Umbilical cord (tissue), 2 donors: ENCODE data around the gene NOA1. TPM values are rescaled to one million over a fixed set of nuclear protein-coding genes. Genes with fewer than 3 reads are reported as not detected.

Source experiments
- DNase-seq: peaks from one replicate; pipeline ENCODE4 v3.0.0-alpha.2; 2015; ENCODE audit warnings: low spot score
- total RNA-seq: library from RNA; depleted of rRNA; stranded (reverse); fragments of >200 nt; gene quantifications from one replicate; pipeline ENCODE4 v1.2.3, GENCODE V29; 2014; ENCODE audit warnings: low replicate concordance; ENCODE audit not compliant: insufficient read depth

The NOA1 gene
- total RNA-seq, result 16.4 TPM

DNA sequence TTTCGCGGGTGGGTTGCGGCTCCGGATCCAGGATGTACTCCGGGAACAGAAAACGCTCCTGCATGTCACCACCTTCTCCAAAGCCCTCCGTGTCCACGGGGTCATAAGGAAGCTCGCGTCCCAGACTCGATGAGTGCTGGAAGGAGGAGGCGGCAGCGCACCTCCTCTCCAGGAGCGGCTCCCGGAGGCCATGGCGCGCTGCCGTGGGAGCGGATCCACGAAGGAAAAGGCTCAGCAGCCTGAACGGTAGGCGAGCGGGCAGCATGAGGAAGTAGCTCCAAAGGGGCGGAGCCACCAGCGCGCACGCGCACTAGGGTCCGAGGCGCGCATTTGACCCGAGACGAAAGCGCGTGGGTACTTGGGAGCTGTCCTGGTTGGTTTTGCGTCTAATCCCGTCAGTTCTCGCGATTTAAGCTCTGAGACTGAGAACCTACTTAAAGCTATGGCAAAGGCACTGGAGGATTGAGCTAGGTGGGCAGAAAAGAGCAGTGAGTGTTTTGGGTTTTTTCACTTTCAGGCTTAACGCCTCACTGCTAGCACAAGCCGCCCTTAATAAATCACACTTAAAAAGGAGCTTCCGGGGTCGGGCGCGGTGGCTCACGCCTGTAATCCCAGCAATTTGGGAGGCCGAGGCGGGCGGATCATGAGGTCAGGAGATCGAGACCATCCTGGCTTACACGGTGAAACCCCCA, at the start of gene NOA1:
Gene NOA1, minus strand, starts transcription at position 286 of the 692 bp plus-strand sequence. Its CDS starts 21 bp downstream, at position 265.
- DNase-seq, result peak; percentile 99

DNA sequence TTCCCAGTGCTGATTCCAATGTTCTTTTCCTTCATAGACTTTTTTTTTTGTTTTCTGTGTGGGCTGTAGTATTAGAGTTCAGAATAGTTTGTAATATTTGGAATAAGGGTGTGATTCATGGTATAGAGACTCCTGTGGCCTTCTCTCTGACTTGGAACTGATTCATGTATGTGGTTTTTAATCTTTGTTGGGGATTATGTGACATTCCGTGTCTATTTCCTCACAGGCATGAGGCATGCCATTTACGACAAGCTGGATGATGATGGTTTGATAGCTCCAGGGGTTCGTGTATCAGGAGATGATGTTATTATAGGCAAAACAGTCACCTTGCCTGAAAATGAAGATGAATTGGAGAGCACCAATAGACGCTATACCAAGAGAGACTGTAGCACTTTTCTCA, 45.7 kb upstream of the NOA1 start:
- no peak for DNase-seq

DNA sequence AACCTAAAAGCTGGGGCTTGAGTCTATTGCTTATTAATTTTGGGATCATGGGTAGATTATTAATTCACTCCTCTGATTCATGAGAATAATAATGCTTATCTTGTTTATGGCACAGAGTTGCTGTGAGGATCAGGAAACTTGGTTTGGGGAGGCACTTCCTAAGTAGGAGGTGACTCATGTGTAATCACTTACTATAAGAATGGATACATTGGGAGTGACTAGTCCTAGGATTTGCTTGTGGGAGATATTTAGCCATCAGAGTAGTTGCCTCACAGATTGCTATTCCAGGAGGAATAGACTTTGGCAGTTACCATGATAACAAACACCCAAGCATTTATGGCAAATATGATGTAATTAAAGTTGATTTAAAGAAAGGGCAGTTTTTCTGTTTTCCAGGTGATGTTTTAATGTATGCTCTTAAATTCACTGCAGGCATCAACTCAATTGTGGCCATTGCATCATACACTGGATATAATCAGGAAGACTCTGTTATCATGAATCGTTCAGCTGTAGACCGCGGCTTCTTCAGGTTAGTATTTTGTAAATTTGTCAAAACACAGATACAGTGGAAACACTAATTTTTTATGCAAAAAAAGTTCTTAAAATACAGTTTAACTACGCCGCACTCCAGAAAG, 43.2 kb upstream of the NOA1 start:
- DNase-seq, result no peak

DNA sequence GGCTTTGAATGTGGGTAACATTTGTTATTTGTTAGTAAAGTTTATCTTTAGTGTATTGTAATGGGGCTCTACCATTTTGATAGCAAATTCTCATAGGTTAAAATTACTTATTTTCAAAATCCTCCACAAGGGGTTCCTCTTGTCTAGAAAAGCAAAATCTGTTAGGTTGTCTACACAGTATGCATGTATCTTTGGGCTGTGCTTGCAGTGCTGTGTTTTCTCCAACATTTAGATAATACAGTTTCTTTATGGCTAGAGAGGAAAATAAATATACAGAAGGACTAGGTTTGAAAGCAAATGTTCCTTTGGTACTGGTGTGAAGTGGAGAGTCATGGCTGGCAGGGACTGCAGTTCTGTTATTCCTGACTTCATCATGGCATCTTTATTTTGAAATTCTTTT, 41.6 kb upstream of the NOA1 start:
- DNase-seq, result no peak

DNA sequence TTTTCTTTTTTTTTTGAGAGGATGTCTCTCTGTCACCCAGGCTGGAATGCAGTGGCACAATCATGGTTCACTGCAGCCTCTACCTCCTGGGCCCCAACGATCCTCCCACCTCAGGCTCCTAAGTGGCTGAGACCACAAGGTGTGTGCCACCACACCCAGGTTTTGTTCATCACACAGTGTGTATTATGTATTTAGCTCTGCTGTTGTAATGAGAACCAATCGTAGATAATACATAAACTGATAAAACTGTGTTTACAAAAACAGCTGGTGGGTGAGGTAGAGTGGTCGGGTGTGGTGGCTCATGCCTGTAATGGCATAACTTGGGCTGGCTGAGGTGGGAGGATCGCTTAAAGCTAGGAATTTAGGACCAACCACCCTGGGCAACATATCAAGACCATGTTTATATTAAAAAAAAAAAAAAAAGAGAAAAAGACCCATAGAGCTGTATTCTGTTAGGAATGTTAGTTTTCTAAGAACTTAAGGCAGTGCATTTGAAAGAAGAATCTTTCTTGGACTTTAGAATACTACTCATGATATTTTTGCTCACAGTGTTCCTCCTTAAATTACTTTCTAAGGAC, 36.2 kb upstream of the NOA1 start:
- DNase-seq, result no peak

DNA sequence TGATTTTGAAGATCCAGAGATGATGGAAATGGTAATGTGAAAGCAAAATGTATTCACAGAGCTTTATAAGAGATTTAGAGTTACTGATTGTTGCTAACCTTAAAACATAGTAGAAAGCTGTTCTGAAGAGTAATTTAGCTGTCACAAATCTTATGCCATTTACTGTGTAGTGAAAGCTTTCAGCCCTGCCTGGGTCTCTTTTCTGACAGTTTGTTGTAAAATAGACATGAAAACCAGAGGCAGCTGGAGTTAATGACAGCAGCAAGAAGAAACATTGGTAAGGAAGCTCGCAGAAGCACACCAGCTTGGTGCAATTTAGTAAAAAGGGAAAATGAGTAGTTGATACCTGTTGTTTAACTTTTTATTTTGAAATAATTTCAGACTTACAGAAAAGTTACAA, 22.3 kb upstream of the NOA1 start:
- no peak for DNase-seq

DNA sequence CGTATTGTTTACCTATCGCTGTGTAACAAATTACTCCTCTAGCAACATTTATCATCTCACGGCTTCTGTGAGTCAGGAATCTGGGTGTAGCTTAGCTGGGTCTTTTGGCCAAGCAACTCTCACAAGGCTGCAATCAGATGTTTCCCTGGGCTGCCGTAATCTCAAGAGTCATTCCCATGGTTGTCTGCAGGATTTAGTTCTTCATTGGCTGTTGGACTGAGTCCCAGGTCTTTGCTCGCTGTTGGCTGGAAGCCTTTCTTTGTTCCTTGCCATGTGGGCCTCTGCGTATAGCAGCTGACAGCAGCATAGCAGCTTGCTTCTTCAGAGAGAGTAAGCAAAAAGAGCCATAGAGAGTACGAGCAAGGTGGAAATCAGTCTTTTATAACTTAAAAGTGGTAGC, 18.1 kb upstream of the NOA1 start:
- DNase-seq, result peak; percentile 89

DNA sequence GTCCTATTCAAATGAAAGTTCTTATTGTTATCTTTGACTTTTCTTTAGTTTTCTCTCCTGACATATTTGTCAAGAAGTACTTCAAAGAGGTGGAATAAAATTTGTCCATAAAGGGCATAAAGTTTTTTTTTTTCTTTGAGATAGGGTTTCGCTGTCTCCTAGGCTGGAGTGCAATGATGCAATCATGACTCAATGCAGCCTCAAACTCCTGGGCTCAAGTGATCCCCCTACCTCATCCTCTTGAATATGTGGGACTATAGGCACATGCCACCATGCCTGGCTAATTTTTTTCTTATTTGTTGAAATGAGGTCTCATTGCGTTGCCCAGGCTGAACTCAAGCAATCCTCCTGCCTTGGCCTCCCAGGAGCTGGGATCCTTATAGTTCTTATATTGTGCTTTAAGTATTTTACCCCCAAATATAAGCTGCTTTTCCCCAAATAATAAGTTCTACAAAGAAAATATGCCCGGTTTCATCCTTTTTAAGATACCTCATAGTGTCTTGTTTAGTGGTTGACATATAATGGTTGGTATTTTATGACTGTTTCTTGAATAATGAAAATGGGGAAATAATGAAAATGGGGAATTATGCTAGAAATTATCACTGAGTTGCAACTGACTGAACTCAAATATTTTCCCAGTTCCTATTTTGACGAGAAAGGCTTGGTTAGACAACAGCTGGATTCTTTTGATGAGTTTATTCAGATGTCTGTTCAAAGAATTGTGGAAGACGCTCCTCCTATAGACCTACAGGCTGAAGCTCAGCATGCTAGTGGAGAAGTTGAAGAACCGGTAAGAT, 12.9 kb upstream of the NOA1 start:
- DNase-seq, result no peak

DNA sequence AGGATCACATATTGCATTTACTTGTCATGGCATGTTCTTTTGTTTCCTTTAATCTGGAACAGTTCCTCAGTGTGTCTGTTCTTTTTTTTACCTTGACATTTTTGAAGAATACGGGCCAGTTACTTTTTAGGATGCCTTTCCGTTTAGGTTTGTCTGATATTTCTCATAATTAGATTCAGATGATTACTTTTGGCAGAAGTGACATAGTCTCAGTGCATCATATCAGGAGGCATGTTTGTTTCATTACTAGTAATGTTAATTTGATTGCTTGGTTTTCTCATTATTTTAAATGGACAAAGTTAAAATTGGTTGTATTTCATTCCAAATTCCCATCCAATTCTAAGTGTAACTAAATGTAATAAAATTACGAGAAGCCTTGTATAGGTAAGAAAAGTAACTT, 9.5 kb upstream of the NOA1 start:
- no peak for DNase-seq

DNA sequence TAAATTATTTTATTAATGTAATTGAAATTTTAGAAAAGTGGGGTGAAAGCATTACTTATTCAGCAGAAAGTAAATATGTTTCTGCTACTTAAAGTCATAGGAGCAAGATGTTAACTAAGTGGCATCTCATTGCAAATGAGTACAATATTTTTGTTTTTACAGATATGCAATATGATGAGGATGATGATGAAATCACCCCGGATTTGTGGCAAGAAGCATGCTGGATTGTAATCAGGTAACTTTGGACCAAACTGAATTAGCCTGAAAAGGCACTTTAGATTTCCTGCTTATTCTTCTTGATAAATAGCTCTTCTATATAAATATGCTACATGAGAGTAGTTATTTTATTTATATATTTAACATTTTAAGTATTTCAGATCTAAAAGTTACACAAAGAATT, 8.8 kb upstream of the NOA1 start:
- DNase-seq, result no peak

DNA sequence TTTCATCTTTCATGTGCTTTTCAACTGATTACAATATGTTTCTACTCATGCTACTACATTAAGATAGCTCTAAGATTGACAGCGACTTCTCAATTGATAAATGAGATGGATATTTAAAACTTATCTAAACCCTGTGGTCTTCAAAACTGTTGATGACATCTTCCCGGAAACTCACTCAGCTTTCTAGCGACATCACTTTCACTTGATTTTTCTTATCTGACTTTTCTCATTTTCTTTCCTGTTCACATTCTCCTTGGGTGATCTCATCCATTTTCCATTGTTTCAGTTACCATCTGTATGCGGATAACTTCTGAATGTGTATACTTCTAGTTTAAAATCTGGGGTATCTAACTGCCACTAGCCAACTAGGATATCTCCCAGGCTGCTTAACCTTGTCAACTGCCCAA, 4.4 kb upstream of the NOA1 start:
- DNase-seq, result peak; percentile 11

DNA sequence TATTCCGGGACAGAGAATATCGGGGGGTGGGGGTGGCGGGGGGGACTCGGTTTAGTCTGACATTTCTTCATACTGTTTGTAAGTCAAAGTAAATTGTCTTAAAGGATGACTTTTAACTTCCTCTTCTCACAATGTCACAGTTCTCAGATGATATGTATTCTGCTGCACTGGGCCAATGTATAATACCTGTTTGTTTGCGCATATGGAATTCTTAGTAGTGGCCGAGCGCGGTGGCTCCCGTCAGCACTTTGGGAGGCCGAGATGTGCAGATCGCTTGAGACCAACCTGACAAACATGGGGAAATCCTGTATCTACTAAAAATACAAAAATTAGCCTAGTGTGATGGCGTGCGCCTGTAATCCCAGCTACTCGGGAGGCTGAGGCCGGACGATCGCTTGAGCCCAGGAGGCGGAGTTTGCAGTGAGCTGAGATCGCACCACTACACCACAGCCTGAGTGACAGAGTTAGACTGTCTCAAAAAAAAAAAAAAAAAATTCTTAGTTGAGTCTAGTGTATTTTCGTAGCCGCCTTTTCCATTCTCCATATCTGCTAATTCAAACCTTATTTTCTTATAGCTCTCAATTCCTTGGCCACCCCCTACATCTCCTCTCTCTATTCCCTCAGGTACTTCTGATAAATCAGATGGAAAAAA, 2.1 kb upstream of the NOA1 start:
- DNase-seq, result peak; percentile 9

DNA sequence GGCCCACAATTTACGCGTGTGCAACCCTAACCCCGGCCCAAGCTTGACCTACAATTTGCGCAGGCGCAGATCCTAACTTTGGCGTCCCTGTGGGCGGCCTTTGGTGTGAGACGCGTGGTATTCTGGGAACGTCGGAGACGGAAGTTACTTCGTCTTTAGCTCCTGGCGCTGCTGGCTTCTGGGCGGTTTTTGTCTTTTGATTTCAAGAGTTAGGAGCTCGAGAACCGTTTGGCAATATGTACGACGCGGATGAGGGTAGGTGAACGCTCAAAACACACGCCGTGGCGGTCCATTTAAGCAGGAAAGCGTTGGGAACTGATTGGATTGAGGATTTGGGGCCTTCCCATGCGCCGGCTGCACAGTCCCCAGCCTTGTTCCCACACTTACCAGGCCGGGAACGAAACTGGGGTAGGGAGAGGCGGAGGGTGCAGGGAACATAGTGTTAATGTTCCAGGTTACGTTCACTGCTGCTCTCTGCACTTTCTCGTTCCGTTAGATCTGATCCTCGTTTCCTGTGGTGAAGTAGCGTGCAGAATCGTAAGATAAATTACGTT, 1.4 kb upstream of the NOA1 start, which contains the start of gene POLR2B:
Gene POLR2B, plus strand, starts transcription at position 147 of the 554 bp plus-strand sequence. Its CDS starts 90 bp downstream, at position 237.
- peak; percentile 98 for DNase-seq

DNA sequence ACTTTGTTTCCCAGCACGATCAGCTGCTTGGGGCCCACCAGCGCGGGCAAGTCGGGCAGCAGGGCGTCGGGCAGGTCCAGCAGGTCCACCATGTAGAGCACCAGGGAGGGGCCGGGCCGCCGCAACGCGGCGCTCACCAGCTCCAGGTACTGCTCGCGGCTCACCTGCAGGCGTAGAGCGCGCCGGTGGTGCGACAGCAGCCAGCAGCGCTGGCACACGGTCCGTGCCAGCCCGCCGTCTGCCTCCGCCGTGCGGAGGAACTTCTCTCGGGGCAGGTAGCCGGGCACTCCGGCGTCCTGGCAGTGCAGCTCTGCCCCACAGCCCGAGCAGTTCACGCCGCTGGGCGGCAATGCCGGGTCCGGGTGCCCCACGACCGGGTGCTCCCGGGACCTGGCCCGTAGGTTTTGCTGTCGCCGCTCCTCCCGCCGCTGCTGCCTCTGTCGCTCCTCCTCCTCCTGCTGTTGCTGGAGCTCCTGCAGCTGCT, 527 bp downstream of the NOA1 start:
- DNase-seq, result peak; percentile 14

DNA sequence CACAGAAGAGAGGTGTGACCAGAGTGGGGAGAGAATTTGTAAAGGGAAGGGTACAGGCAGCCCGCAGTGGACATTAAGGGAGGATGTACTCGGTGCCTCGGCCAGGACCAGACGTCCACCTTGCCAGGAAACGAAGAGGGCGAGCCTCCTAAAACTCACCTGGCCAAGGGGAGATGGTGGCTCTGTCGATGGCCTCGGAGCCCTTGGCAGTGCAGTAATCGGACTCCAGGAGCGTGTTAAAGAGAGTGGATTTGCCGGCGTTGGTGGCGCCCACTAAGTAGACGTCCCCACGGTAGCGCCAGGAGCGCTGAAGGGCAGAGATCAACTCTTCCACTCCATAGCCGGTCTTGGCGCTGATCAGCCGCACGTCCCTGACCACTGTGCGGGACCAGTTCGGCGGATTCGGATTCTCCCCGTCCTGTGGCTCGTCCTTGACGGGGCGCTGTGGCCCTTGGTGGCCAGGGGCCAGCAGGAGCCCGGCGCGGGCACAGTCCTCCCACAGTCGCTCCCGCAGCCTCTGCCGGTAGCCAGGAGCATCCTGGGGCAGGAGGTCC, 1.0 kb downstream of the NOA1 start:
- DNase-seq, result no peak

DNA sequence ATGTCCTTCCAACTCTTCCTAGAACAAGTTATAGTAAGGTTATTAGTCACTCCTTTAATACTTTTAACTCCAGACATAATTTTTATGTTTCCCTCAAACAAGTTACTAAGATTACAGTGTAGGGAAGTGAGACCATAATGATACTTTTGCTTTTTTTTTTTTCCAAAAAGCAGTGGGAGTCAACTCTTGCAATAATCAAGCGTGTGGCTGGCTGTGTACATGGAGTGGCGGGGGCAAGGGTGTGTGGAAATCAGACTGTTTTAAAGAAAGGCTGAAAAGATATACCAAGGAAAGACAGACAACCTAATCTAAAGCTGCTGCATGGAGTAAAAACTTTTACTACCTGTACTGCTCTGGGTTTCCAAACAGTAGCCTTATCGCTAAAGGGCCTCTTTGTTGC, 4.1 kb downstream of the NOA1 start:
- no peak for DNase-seq

DNA sequence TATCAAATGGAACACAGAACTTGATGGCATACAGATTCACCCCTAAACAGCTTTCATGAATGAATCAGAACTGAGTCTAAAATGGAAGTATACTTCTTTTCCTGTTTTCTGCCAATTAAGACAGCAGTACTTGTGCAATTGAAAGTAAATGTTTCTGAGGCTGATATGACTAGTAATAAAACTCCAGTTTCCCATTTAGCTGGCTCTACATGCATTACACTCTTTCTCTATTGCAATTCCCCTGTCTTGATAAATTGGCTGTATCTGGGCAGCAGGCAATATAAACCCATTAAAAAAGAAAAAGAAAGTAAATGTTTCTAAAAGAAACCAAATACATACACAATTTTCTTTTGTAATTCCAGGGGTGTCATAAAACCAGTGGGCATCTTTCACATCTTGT, 4.6 kb downstream of the NOA1 start:
- DNase-seq, result no peak

DNA sequence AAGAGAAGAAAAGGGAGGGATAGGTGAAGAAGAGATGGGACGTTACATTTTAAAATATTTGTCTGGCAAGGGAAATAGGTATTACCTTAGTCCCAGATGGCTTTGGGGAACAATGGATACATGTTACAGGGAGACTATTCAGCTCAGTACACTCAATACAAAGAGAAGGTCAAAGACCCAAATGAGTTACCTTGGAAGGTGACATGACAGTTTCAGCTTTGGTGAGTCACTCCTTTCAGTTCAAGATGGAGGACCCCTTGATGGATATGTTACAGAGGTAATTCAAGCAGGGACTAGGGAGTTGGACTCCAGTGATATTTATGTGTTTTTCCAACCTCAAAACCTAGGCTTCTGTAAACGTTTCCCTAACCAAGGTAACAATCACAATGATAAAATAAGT, 5.0 kb downstream of the NOA1 start:
- no peak for DNase-seq

DNA sequence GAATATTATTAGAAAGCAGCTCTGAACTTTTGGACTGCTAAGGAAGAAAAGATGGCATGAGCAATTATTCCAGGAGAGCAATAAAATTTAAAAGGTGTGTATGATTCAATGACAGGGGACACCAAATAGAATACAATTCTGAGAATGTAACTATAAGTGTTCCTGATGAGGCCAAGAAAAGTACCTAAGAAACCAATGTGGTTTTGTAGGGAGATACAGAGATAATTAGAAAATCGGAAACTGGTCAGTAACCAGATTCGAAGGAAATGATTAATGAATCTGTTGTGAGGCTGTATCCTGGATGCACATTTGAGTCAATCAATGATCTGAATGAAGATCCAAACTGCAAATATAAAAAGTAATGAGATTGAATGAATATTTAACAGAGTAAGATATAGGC, 6.0 kb downstream of the NOA1 start:
- no peak for DNase-seq

DNA sequence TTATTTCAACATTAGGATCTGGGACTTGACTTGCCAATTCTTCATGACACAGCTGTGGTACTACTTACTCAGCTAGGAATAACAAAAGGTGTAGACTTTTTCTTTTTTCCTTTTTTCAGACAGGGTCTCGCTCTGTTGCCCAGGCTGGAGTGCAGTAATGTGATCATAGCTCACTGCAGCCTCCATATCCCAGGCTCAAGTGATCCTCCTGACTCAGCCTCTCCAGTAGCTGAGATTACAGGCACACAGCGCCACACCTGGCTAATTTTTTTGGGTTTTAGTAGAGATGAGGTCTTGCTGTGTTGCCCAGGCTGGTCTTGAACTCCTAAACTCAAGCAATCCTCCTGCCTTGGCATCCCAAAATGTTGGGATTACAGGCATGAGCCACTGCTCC, 16.3 kb downstream of the NOA1 start:
- DNase-seq, result no peak

DNA sequence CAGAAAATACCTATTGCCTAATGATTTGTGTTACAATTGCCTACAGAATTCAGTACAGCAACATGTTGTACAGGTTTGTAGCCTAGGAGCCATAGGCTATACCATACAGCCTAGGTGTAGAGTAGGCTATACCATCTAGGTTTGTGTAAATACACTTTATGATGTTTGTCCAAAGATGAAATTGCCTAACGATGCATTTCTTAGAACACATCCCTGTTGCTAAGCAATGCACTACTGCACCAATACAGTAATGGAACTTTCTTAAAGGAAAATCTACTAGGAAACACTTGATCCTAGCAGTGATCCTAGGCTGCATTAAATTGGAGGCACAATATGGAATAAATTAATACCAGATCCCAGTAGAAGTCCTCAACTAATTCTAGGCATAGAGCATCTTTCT, 18.3 kb downstream of the NOA1 start:
- no peak for DNase-seq
